ENCODE measurements around the gene TMPRSS2. TPM values are rescaled to one million over a fixed set of nuclear protein-coding genes. Genes with fewer than 3 reads are reported as not detected.

The TMPRSS2 gene
- polyA plus RNA-seq (2013, experiment 1 of 2; ENCODE audit: insufficient read length), result 0.19 TPM
- polyA plus RNA-seq (2013, experiment 2 of 2; ENCODE audit: insufficient read length), result 0.15 TPM

DNA sequence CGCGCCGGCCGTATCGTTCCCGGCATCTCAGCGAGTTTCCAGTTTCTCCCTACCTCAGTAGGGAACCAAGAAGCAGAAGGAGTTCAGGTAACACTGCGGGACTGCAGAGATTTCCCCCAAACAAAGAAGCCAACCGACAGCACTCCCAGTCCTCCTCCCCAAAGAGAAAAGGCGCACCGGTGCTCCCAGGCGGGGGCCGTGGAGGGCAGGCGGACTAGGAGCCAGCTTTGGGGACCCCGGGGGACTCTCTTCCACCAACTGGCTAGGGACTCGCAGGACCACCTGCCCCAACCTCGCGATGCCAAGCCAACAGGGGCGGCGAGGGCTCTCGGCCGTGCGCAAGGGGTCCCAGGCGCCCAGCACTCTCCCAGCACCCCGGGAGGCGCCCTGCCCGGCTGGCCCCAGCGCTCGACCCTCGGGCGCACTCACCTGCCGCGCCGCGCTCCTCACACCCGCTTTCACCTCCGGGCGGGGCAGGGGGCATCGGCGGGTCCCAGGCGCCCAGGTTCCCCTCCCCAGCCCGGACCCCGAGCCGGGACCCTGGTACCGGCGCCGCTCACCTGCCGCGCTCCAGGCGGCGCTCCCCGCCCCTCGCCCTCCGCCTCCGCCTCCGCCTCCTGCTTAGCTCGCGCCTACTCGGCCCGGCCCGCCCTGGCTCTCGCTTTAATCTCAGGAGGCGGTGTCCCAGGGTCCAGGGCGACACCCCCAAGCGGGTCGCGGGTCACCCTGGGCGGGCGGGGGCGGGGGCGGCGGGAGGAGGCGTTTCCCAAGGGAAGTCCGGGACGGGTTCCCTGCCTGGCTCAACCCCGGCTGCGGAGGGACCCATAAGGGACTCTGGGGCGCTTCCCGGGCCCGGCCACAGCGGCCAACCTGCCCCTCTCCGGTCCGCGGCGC, at the start of gene TMPRSS2:
TMPRSS2 (minus strand) TSS at position 638 of the 894 bp plus-strand sequence. CDS start 10,025 bp downstream, outside the sequence.
- no peak for DNase-seq

DNA sequence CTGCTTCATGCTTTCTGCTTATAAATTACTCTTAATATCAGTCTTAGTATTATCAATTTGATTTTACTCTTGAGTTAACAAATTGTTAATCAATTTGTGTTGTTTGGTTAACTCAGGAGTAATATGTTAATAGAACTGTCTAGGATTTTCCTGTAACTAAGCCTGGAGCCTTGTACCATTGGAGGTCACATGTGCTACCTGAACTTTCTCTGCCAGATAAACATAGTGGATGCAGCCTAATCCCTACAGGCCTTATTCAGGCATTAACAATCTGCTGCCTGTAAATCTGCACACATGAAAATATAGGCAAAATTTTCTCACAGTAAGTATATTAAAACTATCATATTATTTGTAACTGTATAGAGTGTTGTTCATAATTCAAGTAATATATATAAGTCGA, 47.1 kb upstream of the TMPRSS2 start:
- no peak for DNase-seq

DNA sequence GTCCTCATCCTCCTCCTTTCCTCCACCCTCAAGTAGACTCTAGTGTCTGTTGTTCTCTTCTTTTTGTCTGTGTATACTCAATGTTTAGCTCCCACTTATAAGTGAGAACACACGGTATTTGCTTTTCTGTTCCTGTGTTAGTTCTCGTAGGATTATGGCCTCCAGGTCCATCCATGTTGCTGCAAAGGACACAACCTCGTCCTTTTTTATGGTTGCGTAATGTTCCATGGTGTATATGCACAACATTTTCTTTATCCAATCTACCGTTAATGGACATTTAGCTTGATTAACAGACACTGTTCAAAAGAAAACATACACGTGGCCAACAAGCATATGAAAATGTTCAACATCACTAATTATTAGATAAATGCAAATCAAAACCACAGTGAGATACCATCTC, 44.3 kb upstream of the TMPRSS2 start:
- no peak for DNase-seq

DNA sequence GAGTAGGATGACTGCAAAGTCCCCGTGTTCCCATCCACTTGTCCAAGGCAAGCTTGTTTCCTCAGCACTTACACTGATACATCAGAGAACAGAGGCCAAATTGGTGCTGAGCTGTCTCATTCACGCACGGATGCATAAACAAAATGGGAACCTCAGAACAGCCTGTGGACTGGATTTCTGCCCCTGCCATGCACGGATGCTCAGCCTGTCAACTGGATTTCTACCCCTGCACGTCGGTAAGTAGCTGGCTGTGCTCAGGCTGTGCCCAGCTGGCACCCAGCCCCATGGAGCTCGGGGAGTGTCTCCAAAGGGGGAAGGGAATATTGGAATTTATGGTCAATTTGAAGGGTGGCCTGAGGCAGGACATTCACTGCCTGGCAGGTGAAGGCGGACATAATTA, 40.8 kb upstream of the TMPRSS2 start:
- DNase-seq, result no peak

DNA sequence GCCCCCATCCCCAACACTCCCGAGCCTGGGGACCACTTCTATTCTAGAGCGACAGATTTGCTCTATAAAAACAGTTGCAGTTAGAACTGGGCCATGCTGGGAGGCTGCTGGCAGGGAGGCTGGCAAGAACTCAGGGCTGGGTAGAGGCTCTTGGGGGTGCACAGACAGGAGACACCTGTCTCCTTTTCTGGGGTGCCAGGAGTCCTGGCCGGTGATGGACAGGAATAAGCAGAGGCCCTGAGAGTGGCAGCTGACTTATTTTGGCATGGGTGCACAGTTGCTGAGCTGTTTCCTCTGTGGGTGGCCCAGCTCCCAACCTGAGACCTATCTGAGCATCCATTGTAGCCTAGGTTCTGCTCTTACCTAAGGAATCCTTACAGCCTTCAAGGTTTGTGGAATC, 39.2 kb upstream of the TMPRSS2 start:
- no peak for DNase-seq

DNA sequence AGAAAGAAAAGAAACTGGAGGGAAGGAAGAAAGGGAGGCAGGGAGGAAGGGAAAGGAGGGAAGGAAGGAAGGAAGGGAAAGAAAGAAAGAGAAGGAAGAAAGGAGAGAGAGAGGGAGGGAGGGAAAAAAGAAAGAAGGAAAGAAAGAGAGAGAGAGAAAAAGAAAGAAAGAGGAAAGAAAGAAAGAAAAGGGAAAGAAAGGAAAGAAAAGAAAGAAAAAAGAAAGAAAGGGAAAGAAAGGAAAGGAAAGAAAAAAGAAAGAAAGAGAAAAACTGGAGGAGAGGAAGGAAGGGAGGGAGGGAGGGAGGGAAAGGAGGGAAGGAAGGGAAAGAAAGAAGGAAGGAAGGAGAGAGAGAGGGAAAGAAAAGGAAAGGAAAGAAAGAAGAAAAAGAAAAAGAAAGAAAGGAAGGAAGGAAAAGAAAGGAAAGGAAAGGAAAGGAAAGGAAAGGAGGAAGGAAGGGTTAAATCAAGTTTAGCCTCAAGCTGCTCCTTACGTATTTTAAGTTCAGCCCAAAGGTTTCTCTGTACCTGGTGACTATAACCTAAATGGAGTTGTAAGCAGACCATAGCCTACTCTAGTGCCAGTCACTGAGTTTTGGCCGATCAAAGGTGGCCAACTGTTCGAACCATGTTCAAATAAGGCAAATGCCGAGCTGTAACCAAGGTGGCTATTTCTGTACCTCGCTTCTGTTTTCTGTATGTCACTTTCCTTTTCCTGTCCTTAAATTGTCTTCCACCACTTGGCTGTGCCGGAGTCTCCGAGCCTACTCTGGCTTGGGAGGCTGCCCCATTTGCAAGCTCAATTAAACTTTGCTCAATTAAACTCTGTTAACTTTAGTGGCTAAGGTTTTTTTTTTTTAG, 37.8 kb upstream of the TMPRSS2 start:
- no peak for DNase-seq

DNA sequence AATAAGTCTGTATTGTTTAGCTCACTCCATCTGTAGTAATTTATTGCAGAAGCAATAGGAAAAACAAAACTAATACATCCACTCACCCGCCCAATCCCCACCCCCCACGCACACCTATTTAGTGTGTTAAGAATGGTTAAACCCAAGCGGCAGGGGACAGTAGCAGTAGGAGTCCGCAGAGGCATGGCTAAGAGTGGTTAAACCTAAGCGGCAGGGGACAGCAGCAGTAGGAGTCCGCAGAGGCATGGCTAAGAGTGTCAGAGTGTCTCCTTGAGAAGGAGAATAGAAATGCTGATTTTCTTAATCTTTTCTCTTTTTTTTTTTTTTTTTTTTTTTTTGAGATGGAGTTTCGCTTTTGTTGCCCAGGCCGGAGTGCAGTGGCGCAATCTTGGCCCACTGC, 34.8 kb upstream of the TMPRSS2 start:
- no peak for DNase-seq

DNA sequence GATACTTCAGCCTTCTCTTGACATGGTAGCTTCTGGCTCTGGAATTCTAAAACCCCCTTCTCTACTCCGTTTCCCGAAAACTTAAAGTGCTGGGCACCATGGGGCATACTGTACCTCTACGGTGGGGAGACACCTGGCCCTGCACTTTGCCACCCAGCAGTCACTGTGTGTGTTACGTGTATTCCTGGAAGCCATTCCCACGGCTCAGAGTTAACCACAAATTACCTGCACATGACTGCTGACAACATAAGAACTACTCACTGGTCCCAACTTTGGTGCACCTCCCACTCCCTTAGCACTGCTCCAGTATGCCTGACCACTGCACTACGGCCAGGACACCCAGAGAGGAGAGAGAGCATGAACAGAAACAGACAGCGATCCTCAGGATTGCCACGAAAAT, 29.4 kb upstream of the TMPRSS2 start:
- no peak for DNase-seq

DNA sequence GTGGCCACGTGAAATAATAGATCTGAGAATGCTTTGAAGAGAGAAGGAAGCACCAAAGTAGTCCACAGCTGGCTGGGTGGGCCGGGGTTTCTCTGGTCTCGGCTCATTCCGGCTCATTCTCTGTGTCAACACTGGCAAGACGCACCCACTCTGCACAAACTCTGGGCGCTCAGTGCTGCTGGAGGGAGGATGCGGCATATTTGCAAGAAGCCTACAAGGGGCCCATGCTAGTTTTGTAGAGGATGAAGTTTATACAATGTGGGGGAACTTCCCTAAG, 28.8 kb upstream of the TMPRSS2 start:
- no peak for DNase-seq

DNA sequence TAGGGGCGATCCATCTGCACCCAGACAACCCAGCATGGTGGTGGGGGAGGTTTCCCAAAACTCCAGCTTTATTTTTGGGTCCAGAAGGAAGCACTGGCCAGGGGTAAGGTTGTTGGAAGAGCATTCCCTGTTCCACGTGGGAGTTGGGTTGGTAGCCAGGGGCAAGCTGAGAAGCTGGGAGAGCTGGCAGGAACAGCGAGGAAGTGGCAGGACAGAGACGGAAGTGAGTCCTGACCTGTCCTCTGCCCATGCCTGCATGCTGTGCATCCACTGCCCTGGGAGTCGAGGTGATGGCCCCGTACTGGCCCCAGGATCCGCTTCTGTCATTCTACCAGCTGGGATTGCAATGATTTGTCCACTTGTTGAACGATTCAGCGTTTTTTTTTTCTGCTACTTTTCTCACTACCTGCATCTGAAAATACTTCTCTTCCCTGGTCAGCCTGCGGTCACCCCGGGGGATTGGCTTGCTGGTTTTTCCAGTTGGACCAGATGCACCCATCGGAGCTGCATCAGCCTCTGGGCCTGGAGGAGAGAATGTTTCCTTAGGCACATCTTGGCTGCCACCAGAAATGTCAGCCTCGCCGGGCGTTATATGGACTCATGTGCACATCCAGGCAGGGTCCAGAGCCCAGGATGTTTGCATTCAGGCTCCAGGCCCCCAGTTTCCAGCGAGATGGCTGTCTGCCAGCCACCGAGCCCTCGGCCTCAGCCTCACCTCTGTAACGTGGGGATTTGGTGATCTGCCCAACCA, 28.3 kb upstream of the TMPRSS2 start:
- DNase-seq, result no peak

DNA sequence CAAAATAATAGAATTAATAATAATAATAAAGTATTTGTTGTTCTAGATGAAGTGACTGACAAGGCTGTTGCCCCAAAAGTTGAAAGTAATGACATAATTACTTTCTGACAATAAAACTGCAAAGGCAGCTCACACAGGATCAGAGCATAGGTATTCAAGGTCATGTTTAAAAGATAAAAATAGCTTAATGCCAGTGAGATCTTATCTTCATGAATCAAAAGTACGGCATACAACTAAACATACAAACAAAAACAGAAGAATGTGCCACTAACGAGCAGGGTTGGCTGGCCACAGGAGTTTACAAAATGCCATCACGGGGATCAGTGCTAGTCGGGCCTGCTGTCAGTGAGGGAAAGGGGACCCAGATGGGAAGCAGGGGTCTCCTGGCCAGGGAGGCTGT, 22.4 kb upstream of the TMPRSS2 start:
- DNase-seq, result no peak

DNA sequence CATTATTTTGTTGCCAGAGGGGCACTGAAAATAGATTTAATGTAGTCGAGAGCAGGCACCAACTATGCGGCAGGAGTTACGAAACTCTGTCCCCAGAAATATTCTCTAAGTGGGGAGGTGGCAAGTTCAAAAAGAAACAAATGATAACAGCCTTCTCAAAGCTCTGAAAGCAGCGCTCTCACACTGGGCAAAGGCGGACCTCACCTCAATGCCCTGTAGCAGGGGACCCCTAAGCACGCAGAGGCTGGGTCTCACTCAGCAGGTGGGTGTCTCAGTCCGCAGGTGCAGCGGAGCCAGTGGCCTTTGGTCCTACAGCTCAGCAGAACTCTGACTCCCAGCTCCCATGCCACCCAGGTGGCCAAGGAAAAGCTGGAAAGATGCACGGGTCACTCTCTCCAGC, 21.8 kb upstream of the TMPRSS2 start:
- DNase-seq, result no peak

DNA sequence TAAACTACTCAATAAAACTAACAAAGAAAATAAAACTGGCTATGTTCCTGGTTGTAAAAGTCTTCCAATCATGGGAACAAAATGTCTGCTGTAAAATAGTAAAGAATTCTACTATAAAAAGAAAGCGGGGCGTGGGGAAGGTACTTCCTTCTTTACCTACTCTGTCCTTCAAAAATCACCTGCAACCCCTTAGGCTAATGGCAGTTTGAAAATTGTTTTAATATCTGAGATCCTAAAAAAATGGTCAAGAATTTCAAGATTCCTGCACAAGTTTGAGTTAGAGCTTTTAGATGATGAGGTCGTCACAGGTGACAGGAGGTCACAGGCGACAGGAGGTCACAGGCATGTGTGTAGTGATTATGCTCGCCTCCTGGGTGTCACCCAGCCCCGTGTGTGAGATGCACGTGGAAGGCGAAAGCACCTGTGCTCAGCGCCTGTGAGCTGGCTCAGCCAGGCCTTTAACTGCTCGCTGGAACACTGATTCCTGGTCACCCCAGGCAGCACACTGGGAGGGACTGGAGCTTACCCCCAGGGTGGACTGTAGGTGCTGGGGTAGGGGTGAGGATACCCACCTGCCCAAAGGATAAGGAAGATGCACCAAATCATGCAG, 18.6 kb upstream of the TMPRSS2 start:
- DNase-seq, result no peak

DNA sequence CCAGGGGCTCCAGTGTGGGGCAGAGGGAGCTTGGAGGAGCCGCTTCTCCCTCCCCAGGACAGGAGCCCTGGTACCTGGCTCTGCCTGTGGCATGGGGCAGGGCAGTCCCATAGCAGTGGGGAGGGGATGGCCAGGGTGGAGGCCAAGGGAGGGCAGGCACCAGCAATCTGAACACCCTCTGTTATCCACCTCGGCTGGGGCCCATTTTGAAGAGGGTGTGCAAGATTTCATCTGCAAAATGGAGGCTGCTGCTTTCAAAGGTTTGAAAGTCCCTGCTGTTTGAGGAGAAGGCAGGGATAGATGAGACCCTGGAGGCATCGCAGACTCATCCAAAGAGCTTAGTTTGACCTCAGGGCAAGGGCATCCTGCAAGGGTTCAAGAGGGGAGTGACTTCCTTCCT, 15.2 kb upstream of the TMPRSS2 start:
- DNase-seq, result no peak

DNA sequence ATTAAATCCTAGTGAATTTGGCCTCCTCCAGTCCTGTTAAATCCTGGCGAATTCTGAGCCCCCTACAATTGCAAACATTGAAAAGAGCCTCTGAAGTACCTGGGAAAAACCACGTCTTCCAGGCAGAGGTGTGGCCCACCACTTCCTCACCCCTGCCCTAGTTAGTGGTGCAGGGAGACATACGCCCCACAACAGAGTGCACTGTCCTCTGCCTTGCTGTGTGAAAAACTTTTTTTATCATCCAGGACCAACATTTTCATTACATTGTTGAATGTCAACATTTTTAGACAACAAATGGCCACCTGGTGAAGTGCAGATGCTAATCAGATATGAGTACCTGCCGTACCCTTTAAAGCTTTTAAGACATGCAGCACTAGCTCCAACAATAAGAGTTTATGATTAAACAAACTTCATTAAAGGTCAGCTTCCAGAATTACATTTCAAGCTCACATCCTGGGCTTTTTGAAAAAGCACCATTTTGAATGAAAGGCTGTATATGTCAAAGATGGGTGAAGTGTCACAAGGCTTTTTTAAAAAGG, 13.6 kb upstream of the TMPRSS2 start:
- no peak for DNase-seq

DNA sequence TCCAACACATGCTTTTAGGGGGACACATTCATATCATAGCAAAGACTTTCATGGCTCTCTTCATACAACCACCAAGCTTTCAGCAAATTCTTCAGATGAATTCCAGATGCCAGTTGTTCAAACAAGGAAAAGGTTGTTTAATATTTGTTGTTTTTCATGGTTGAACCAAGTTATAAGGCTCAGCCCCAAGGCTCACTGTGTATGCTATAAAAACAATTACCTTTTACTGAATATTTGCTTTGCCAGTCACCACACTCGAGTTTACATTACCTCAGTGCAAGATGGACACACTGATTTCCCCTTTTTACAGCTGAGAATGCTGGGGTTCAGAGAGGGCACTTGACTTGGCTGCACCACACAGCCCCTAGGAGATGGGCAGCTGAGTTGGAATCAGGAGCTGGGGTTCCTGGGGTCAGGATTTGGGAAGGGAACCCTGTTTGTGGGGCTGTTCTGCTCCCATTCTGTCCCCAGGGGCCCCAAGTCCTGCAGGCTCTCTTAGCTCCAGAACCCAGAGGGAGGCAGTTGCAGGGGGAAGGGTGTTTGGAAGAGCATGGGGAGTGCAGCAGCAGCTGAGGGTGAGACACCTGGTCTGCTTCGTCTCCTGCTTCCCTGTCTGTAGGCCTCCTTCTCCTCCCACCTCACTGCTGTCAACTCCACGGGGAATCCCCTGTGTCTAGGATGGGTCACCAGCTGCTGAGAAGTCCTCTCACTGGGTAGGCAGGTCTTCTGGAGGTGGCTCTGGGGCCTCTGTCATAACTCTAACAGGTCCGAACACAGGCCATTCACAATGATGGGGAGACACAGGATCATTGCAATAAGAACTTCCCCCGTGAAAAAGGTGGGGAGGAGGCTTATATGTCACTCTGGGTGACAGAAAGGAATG, 12.8 kb upstream of the TMPRSS2 start:
- no peak for DNase-seq

DNA sequence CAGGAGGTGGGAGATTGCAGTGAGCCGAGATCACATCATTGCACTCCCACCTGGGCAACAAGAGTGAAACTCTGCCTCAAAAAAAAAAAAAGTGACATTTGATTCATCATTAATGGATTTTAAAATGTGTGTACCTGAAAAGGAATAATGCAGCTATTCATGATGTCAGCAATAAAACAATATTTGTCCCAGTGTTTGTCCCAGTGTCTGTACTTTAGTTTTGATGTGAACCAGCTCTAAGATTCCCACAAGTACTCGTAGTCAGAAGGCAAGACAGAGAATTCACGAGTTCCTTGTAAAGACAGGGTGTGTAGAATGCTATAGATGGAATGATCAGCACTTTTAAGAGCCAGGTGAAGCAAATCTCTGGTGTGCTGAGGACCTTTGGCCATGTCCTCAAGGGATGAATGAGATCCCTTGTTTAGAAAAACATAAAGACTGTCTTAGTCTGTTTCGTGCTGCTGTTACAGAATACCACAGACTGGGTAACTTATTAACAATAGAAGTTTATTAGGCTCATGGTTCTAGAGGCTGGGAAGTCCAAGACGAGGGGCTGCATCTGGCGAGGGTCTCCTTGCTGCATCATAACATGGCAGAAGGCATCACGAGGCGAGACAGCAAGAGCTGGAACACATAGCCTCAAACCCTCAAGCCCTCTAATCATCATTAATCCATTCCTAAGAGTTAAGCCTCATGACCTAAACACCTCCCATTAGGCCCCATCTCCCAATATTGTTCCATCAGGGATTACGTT, 12.0 kb upstream of the TMPRSS2 start:
- no peak for DNase-seq

DNA sequence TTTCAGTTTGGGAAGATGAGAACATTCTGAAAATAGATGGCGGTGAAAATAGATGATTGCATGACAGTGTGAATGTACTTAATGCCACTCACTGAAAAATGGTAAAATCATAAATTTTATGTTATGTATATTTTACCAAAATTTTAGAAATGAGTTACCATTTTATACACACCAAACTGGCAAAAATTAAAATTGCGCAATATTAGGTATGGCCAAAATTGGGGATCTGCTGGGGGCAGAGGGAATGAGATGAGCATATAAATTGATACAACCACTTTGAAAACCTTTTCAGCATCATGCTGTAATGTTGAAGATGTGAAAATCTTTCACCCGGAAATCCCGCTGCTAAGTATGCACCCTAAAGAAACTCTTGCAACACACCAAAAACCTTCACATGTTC, 10.8 kb upstream of the TMPRSS2 start:
- DNase-seq, result no peak

DNA sequence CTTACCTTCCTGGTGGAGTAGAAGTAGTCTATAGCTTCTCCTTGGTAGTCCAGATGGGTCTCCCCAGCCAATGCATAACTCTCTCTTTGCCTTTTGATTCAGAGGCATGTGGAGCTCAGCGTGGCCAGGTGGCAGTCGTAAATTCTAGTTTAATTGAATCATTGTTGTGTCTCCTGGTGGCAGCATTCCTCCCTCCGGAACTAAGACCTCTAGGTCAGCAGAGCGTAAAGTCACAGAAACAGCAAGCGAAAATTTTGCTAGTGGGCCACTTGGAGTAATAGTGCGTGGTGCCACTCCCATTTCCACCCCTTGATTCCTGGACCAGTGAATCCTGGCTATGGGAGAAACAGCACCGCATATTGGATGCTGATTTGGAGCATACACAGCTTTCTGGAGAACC, 3.9 kb upstream of the TMPRSS2 start:
- no peak for DNase-seq

DNA sequence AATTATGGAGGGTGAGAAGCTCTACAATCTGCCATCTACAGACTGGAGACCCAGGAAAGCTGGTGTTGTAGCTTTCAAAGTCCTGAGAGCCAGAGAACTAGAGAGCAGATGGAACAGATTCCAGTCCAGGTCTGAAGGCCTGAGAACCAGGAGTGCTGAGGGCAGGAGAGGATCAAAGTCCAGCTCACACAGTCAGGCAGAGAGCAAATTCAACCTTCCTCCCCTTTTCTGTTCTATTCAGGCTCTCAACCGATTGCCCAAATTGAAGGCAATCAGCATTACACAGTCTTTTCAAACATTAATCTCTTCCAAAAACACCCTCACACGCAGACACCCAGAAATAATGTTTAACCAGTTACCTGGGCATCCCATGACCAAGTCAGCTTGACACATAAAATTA, 2.5 kb upstream of the TMPRSS2 start:
- DNase-seq, result no peak

DNA sequence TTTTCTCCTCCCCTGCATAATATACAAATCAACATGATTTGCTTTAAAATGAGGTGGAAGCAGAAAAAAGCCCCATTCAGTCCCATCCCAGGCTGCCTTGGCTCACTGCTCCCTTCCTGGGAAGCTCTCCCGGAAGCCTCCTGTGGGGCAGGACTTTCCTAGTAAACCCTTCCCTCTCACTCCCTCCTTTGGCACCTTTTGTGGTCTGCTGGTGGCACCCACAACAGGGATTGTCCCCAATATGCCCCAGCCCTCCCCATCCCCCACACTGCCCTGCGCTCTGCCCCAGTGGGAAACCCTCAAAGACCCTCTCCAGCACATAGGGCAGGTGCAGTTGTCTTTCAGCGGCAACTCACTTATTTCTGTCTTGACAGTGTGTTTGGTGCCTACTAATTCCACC, 1.8 kb upstream of the TMPRSS2 start:
- DNase-seq, result no peak
